DOHH2 (cell line): ENCODE data around the gene IMMP2L.

ENCODE experiments used
- EZH2phosphoT487 ChIP-seq: fragments of 200-600 bp; sonication (generic); IDR thresholded peaks from 2 replicates; pipeline ENCODE4 v1.6.1; 2017; ENCODE audit warnings: borderline replicate concordance, mild to moderate bottlenecking, antibody characterized with exemption, low read length, moderate library complexity, mixed read lengths
- TF ChIP-seq, protein P1 (sequence below): fragments of 200-600 bp; sonication (generic); IDR thresholded peaks from one replicate; pipeline ENCODE4 v1.5.1; 2014; ENCODE audit warnings: antibody characterized with exemption, mild to moderate bottlenecking, low read depth, low read length; ENCODE audit not compliant: poor library complexity, severe bottlenecking

- TF ChIP-seq, protein P1, sequence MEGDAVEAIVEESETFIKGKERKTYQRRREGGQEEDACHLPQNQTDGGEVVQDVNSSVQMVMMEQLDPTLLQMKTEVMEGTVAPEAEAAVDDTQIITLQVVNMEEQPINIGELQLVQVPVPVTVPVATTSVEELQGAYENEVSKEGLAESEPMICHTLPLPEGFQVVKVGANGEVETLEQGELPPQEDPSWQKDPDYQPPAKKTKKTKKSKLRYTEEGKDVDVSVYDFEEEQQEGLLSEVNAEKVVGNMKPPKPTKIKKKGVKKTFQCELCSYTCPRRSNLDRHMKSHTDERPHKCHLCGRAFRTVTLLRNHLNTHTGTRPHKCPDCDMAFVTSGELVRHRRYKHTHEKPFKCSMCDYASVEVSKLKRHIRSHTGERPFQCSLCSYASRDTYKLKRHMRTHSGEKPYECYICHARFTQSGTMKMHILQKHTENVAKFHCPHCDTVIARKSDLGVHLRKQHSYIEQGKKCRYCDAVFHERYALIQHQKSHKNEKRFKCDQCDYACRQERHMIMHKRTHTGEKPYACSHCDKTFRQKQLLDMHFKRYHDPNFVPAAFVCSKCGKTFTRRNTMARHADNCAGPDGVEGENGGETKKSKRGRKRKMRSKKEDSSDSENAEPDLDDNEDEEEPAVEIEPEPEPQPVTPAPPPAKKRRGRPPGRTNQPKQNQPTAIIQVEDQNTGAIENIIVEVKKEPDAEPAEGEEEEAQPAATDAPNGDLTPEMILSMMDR: no peak
- TF ChIP-seq EZH2phosphoT487: no peak
Measured at GRCh38 chr7:111459757-111460280, 102.5 kb downstream of the IMMP2L start.
